Spleen (tissue), 7 donors: ENCODE data around the gene AKTIP.

Experiments used
- POLR2A ChIP-seq, 3 donors: fragments of 450-650 bp; IDR thresholded peaks; one replicate each; pipeline ENCODE4 v1.5.1; 2017; ENCODE audit warnings: antibody characterized with exemption in 3 of 3, mild to moderate bottlenecking in 1 of 3
- POLR2AphosphoS5 ChIP-seq, 3 donors: sonication (generic); formaldehyde crosslinking; IDR thresholded peaks; one replicate each; pipeline ENCODE4 v1.5.1; 2017; ENCODE audit warnings: antibody characterized with exemption in 3 of 3
- TF ChIP-seq, protein P1 (sequence below), 11 experiments: fragments of 200-600 bp in 7 of 11; fragments of 450-650 bp in 4 of 11; sonication (generic) in 4 of 11; IDR thresholded peaks in 8 of 11; conservative IDR thresholded peaks in 3 of 11; 1 replicate in 7 of 11; 2 replicates in 4 of 11; pipeline versions ENCODE4 v1.4.0 to v1.8.0; 2016 to 2021; ENCODE audit warnings: antibody characterized with exemption in 11 of 11, inconsistent platforms in 4 of 11, mild to moderate bottlenecking in 1 of 11
- donor health status: DM: no; HTN: no; CAD: no; lungs with moderate emphysema.
- donor health status: DM: no; HTN: no; CAD: no.
- donor health status: DM: no; HTN: no; CAD: no.

DNA sequence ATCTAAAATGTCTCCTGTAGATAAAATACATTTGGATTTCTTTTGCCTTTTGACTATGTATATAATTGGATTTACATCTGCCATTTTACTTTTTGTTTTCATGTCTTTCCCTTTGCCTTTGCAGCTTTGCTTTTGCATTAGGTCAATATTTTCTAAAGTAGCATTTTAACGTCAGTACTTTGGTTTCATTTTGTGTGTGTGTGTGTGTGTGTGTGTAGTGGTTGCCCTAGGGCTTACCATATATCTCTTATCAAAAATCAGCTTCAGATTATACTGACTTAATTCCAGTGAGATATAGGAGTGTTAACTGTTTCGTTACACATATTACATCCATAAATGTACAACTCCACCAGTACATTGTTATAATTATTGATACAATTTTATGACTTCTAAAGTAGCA is 26.1 kb downstream of the AKTIP start:
- TF ChIP-seq, protein P1, sequence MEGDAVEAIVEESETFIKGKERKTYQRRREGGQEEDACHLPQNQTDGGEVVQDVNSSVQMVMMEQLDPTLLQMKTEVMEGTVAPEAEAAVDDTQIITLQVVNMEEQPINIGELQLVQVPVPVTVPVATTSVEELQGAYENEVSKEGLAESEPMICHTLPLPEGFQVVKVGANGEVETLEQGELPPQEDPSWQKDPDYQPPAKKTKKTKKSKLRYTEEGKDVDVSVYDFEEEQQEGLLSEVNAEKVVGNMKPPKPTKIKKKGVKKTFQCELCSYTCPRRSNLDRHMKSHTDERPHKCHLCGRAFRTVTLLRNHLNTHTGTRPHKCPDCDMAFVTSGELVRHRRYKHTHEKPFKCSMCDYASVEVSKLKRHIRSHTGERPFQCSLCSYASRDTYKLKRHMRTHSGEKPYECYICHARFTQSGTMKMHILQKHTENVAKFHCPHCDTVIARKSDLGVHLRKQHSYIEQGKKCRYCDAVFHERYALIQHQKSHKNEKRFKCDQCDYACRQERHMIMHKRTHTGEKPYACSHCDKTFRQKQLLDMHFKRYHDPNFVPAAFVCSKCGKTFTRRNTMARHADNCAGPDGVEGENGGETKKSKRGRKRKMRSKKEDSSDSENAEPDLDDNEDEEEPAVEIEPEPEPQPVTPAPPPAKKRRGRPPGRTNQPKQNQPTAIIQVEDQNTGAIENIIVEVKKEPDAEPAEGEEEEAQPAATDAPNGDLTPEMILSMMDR (IDR thresholded peaks at IDR 0.05 in 8 of 11, conservative IDR thresholded peaks at IDR 0.05 in 3 of 11): no peak
- no peak for TF ChIP-seq POLR2A (IDR thresholded peaks at IDR 0.05)
- TF ChIP-seq POLR2AphosphoS5 (IDR thresholded peaks at IDR 0.05): no peak
